Left forelimb (tissue), 1 donor: ENCODE data around the gene ZNF560.
"Not testable (repeated sequence)": the region's sequence is repeated elsewhere in the genome, so short reads cannot be mapped to it uniquely, and the experiment has no call there.

Experiments used
- DNase-seq: peaks from one replicate; pipeline ENCODE4 v3.0.0-alpha.2; 2018; ENCODE audit warnings: low spot score

Gene ZNF560

DNA sequence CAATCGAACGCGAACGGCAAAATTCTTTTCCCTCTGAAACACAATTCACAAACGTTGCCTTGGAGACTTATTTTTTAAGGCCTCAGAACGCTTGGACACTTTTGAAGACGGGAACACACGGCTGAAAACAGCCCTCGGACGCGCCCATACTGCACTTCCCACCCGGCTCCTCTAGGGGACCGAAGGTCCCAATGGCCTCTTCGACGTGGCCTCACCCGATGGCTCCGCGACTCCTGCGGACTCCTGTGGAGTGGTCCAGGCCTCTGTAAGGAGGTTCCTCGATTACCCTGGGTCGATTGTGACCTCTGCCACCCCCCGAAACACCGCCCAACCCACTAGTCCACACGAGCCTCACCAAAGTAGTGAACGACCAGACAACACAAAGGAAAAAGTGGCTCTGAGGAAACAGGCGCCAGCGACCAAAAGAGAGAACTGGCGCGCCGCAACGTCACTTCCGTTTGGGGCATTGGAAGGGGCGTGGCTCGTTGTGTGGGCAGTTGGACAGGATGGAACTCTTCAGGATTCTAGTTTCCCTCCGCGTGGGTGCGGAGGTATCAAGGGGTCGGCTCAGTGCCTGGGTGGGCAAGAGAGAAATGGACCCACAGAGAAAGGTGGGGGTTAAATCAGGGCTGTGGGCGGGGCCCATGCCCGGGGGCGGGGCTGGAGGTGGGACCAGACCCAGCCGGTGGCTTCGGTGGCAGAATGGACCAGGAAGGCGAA lies at the start of gene ZNF560:
ZNF560 (minus strand) TSS at position 434 of the 720 bp plus-strand sequence. CDS start 23,303 bp downstream, outside the sequence.
- no peak for DNase-seq

DNA sequence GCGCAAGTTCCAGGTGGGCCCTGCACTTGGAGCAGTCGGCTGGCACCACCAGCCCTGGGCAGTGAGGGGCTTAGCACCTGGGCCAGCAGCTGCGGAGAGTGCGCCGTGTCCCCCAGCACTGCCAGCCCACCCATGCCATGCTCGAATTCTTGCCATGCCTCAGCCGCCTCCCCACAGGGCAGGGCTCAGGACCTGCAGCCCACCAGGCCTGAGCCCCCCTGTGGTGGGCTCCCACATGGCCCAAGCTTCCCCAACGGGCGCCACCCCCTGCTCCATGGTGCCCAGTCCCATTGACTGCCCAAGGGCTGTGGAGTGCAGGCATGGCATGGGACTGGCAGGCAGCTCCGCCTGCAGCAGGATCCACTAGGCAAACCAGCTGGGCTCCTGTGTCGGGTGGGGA lies 49.5 kb upstream of the ZNF560 start:
- DNase-seq: no peak

DNA sequence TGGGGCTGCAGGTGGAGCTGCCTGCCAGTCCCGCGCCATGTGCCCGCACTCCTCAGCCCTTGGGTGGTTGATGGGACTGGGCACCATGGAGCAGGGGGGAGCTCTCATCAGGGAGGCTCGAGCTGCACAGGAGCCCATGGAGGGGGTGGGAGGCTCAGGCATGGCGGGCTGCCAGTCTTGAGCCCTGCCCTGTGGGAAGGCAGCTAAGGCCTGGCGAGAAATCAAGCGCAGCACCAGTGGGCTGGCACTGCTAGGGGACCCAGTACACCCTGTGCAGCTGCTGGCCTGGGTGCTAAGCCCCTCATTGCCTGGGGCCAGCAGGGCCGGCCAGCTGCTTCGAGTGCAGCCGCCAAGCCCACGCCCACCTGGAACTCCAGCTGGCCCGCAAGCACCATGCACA lies 42.9 kb upstream of the ZNF560 start:
- not testable (repeated sequence) for DNase-seq

DNA sequence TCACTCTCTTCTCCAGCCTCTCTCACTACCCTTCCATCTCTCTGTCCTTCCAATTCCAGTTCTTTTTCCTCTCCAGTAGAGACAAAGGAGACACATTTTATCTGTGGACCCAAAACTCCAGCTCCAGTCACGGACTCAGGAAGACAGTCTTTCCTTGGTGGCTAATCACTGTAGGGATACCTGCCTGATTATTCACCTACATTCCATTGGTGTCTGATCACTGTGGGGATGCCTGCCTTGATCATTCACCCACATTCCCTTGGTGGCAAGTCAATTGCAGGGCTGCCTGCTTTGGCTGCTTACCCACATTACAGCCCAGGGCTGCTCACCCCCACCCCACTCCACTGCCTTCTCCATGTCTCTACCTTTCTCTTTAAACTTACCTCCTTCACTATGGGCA lies 41.5 kb upstream of the ZNF560 start:
- not testable (repeated sequence) for DNase-seq

DNA sequence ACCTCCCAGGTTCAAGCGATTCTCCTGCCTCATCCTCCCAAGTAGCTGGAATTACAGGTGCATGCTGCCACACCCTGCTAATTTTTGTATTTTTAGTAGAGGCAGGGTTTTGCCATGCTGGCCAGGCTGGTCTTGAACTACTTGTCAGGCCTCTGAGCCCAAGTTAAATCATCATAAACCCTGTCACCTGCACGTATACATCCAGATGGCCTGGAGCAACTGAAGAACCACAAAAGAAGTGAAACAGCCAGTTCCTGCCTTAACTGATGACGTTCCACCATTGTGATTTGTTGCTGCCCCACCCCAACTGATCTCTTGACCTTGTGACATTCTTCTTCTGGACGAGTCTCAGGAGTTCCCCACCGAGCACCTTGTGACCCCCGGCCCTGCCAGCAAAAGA lies 40.8 kb upstream of the ZNF560 start:
- DNase-seq: not testable (repeated sequence)

DNA sequence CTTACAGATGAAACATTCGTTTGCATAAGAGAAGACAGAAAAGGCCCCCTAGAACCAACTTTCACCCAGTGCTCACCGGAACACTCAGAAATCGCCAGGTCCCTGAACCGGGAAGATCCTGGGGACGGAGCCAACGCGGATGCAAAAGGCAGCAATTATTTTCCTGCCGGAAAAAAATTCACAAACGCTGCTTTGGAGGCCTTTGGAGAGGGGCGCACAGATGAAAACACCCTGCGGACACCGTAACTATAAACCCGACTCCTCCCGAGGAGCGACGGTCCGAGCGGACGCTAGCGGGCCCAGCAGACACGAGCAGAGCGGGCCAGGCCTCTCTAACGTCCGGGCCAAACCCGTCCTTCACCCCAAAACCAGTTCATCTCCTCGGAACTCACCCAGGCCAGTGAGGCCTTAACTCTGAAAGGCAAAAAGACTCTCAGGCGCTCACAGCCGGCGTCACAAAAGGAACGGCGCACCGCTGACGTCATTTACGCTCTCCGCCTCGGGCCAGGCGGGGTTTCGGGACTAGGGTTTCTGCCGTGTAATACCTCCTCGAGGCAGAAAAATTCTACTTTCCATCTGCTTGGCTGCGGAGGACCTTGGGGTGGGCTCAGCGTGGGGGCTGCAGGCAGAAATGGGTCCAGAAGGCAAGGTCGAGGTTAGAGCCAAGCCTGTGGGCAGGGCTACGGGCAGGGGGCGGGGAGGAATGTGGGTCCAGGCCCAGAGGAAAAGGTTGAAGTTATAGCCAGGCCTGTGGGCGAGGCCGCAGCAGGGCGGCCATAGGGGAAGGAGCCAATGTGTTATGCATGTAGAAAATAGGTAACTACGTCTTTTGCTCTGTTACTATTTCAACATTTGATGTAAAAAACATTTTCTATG lies 40.0 kb upstream of the ZNF560 start, which contains the start of gene ZNF426:
ZNF426 (minus strand) TSS at position 463 of the 876 bp plus-strand sequence. CDS start 2,413 bp downstream, outside the sequence.
- peak; percentile 94 for DNase-seq

DNA sequence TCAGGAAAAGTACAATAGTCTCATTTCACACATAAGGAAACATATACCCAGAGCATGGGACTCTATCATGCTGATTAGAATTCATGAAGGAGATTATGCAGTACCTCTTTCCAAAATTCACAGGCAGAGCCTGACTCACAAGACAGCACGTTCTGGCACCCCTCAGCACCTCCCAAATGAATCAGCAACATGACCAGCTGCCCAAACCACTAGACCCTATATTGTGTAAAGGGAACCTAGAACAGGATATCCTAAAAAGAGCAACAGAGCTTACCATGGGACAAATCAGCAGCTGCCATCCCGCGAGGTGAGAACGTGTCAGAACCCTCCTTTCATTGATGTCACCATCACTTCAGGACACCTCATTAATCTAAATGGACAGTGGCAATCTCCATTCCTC lies 37.5 kb upstream of the ZNF560 start:
- DNase-seq: no peak

DNA sequence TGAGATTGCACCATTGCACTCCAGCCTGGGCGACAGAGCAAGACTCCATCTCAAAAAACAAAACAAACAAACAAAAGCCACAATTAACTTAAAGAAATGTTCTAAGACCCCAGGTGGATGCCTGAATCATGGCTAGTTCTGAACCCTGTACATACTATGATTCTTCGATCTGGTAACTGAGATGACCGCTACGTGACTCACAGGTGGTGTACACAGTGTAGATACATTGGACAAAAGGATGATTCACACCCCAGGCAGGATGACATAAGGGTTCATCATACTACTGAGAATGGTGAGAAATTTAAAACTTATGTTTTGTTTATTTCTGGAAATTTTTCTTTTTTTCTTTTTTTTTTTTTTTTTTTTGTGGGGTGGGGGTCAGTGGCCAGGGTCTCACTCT lies 33.5 kb upstream of the ZNF560 start:
- DNase-seq: no peak

DNA sequence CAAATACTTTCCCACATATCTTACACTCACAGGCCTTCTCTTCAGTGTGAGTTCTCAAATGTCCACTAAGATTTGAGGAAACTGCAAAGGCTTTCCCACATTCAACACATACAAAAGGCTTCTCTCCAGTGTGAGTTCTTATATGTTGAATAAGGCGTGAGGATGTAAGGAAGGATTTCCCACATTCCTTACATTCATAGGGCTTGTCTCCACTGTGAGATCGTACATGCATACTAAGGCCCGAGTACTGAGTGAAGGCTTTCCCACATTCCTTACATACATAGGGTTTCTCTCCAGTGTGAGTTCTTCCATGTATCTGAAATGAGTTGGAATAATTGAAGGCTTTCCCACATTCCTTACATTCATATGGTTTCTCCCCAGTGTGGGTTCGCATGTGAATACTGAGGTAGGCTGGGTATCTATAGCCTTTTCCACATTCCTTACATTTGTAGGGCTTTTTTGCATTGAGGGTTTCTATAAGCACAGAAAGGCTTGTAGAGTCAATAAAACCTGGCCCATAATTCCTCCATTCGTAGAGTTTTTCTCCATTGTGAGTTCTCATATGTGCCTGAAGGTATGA lies 30.4 kb upstream of the ZNF560 start:
- no peak for DNase-seq

DNA sequence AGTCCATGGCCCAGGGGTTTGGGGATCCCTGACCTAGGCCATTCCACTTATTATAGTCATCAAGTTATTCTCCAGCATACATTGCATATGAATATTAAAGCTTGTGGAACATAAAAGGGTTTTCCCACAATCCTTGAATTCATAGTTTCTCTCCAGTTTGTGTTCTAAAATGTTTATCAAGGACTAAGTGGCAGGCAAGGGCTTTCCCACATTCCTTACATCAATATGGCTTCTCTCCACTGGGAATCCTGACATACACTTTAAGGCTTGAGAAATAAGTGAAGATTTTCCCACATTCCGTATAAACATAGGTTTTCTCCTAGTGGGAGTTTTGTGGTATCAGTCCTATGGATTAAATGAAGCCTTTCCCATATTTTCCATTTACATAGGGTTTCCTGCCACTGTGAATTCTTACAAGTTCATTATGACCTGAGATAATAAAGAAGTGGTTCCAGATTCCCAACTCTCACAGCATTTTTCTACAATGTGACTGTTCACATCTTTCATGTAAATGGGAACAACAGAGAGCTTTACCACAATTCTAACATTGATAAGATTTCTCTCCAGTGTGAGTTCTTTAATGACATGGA lies 25.6 kb upstream of the ZNF560 start:
- DNase-seq: no peak

DNA sequence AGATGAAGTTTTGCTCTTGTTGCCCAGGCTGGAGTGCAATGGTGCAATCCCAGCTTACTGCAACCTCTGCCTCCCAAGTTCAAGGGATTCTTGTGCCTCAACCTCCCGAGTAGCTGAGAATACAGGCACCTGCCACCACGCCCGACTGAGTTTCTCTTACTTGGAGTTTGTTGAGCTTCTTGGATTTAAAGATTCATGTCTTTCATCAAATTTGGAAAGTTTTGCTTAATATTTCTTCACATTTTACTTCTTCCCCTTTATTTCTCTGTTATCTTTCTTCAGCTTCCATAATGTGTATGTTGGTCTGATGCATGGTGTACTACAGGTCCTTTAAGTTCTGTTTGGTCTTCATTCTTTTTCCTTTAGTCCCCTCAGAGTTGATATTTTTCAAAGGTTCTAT lies 8.9 kb upstream of the ZNF560 start:
- no peak for DNase-seq

DNA sequence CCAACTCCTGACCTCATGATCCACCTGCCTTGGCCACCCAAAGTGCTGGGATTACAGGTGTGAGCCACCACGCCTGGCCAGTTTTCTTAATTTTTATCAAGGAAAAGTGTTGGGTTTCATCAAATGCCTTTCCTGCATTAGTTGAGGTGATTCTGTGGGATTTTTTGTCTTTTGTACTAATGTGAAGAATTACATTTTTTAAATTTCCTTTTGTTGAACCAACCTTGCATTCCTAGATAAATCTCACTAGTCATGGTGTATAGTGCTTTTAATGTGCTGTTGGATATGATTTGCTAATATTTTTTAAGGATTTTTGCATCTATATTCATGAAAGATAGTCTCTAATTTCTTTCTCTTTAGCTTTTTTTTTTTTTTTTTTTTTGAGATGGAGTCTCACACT lies 2.4 kb upstream of the ZNF560 start:
- DNase-seq: no peak

DNA sequence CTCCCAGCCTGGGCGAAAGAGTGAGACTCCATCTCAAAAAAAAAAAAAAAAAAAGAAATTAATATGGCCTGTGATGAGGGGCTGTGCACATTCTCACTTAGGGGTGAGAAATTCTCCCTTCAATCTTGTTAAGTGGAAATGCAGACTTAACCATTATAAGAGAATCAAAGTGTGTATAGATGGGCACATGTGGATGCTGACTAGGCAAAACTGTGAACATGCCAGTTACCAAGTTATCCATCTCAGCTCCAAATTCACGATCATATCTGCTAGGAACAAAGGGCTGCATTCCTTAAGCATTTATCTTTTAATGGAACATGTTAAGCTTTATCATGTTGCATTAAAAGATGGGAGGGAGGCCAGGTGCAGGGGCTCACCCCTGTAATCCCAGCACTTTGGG lies 4.3 kb downstream of the ZNF560 start:
- no peak for DNase-seq

DNA sequence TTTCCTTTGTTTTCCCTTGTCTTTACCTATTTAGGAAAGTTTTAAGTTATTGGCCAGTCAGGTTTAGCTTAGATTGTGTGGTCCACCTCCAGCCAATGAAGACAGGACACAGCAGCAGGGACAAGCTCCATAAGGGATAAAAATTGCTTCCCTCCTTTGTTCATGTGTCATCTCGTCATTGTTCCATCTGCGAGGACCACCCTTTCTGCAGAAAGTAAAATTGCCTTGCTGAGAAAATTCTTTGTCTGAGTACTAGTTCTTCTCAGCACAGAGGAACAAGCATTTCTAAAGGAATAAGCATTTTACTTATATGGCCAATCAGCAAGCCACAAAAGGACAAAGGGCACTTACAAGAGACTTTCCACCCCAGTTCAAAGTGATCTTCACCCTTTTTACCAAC lies 11.4 kb downstream of the ZNF560 start:
- no peak for DNase-seq

DNA sequence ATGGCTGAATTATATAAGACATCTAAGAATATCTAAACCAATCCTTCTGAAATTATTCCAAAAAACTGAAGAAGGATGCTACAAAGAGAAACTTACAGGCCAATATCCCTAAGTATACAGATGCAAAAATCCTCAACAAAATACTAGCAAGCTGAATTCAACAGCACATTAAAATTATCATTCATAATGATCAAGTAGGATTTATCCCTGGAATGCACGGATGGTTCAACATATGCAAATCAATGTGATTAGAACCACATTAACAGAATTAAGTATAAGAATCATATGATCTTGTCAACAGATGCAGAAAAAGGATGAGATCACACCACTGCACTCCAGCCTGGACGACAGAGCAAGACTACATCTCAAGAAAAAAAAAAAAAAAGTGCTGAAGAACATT lies 13.3 kb downstream of the ZNF560 start:
- DNase-seq: no peak

DNA sequence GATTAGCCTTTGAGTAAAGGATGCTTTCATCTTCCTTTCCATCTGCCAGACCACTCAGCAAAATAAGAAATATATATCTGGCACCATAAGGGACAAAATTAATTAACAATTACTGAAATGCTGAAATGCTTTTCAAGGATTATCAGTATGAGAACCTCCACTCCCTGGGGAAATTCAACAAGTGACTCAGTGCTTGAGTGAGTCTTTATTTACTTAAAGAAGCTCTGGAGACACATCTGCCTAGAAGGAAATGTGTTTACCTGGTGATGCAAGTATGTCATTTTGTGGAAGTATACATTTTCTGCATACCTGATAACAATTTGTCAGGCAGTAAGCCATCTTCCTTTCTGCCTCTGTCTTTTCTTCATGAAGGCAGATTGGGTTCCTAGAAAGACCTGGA lies 23.4 kb downstream of the ZNF560 start:
- DNase-seq: no peak

DNA sequence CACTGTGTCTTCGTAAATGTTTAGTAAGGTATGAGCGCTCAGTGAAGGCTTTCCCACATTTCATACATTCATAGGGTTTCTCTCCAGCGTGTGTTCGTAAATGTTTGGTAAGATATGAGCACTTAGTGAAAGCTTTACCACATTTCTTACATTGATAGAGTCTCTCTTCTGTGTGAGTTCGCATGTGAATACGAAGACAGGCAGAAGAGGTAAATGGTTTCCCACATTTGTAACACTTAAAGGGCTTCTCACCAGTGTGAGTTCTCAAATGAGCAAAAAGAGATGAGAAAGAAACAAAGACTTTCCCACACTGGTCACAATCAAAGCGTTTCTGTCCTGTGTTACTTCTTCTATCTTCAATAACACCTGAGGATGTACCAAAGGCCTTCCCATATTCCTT lies 31.3 kb downstream of the ZNF560 start:
- no peak for DNase-seq

DNA sequence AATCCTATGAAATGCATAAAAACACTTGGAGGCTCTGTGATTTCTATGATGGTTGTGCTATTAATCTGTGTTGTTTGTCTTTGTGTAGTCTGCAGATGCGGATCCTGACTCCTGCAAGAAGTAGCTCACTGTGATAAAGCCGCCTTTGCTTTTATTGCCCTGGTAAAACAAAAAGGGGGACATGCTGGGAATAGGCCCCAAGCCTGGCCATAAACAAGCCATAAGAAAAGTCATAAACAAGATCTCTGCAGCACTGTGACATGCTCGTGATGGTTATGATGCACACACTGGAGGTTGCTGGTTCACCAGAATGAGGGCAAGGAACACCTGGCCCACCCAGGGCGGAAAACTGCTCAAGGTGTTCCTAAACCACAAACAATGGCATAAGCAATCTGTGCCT lies 36.5 kb downstream of the ZNF560 start:
- no peak for DNase-seq

DNA sequence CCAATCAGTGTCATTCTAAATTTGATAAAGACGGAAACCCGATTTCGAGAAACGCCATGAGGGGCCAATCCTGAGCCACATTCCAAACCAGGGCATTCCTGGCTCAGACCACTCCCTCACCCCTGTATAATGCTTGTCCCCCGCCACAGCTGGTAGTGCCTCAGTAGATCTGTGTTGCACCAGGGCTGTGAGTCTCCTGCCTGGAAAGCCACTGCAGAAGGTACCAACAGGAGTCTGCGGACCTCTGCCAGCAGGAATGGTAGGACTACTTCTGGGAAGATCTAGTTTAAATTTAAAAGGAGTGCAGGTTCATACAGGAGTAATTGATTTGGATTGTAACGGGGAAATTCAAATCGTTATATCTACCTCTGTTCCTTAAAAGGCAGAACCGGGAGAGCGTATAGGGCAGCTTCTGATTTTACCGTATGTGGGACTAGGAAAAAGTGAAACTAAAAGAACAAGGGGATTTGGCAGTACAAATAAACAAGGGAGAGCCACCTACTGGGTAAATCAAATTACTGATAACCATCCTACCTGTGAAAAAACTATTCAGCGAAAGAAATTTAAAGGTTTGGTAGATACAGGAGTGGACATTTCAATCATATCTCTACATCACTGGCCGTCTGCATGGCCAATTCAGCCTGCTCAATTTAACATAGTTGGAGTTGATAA lies 42.3 kb downstream of the ZNF560 start:
- no peak for DNase-seq

DNA sequence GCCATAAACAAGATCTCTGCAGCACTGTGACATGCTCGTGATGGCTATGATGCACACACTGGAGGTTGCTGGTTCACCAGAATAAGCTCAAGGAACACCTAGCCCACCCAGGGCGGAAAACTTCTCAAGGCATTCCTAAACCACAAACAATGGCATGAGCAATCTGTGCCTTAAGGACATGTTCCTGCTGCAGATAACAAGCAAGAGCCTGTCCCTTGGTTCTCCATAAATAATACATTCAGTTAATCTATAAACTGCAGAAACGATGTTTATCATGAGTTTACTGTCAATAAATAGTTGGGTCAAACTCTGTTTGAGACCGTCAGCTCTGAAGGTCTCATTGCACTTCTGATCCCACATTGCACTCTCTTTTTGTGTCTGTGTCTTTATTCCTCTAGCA lies 44.5 kb downstream of the ZNF560 start:
- DNase-seq: no peak

DNA sequence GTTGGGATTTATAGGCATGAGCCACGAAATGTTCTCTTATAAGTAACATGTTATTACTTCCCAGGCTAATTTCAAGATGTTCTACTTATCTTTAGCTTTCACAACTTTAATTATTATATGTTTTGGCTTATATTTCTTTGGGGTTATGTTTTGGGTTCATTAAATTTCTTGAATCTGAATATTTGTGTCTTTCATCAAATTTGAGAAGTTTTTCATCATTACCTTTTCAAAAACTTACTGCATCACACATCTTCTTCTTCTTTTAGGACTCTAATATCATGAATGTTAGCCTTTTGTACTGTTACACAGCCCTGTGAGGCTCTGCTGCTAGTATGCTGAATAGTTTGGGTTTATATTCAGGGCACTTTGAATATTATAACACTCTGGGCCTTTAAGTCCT lies 53.4 kb downstream of the ZNF560 start:
- DNase-seq: no peak

DNA sequence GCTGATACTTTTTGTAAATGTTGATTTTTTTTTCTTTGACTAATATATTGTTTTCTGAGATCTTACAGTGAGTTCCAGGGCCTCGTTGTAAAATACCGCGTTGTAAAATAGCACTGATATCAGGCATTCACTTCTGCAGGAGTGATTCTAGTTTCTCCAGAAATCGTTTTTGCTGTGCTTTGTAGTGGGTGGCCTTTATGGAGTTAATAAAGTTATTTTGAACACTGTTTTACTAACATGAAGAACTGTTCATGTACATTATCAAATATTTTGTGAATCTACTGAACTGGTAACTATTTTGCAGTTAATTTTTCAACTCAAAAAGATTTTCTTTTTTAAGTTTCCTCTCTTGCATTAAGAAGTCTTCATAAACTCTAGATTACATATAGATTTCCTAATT lies 62.1 kb downstream of the ZNF560 start:
- no peak for DNase-seq
